Activated CD8-positive, alpha-beta memory T cell treated with anti-CD3 and anti-CD28 coated beads for 48 hours (primary cell): Measurements from ENCODE around the gene ARHGEF33.

ENCODE experiments used
- DNase-seq, 3 experiments: peaks; one replicate each; pipeline ENCODE4 v3.0.0-alpha.2; 2020; ENCODE audit warnings: low read depth in 2 of 3, low spot score in 2 of 3

Gene ARHGEF33

GRCh38 chr2:38889575-38889974, at the start of gene ARHGEF33:
Gene ARHGEF33 (plus strand): TSS chr2:38889875. CDS start chr2:38919448, 29,573 bp downstream.
- DNase-seq = no peak

GRCh38 chr2:38850045-38850444, 39.6 kb upstream of the ARHGEF33 start:
- no peak for DNase-seq

GRCh38 chr2:38856165-38856564, 33.5 kb upstream of the ARHGEF33 start:
- DNase-seq = no peak

- no peak for DNase-seq
These were observed 27.2 kb upstream of the ARHGEF33 start for GRCh38 chr2:38862476-38862875.

GRCh38 chr2:38863061-38863695, 26.5 kb upstream of the ARHGEF33 start:
- no peak for DNase-seq

GRCh38 chr2:38866773-38867443, 22.8 kb upstream of the ARHGEF33 start:
- DNase-seq = no peak

GRCh38 chr2:38871432-38871831, 18.2 kb upstream of the ARHGEF33 start:
- no peak for DNase-seq

- no peak for DNase-seq
These were observed 15.9 kb upstream of the ARHGEF33 start for GRCh38 chr2:38873763-38874162.

- DNase-seq = no peak
These were observed 14.5 kb upstream of the ARHGEF33 start for GRCh38 chr2:38875227-38875575.

- DNase-seq = peak; percentile 52 to 58 (median 54)
These were observed 13.9 kb upstream of the ARHGEF33 start, which contains the start of the genes DHX57 and MORN2 for GRCh38 chr2:38875576-38876367. Gene DHX57 (minus strand): TSS chr2:38875934. CDS start chr2:38868405, 7,529 bp downstream. Gene MORN2 (plus strand): TSS chr2:38875976.

GRCh38 chr2:38876407-38876806, 13.3 kb upstream of the ARHGEF33 start:
- no peak for DNase-seq

GRCh38 chr2:38886063-38886462, 3.6 kb upstream of the ARHGEF33 start:
- no peak for DNase-seq

GRCh38 chr2:38887347-38887746, 2.3 kb upstream of the ARHGEF33 start:
- DNase-seq = no peak

GRCh38 chr2:38887902-38888554, 1.6 kb upstream of the ARHGEF33 start:
- no peak for DNase-seq

- no peak for DNase-seq
These were observed 630 bp upstream of the ARHGEF33 start for GRCh38 chr2:38889045-38889444.

GRCh38 chr2:38892819-38893218, 3.1 kb downstream of the ARHGEF33 start:
- DNase-seq = no peak

GRCh38 chr2:38898256-38898655, 8.6 kb downstream of the ARHGEF33 start:
- DNase-seq = no peak

GRCh38 chr2:38900726-38901125, 11.1 kb downstream of the ARHGEF33 start:
- DNase-seq = no peak

GRCh38 chr2:38905251-38905650, 15.6 kb downstream of the ARHGEF33 start:
- DNase-seq = no peak

- no peak for DNase-seq
These were observed 17.6 kb downstream of the ARHGEF33 start for GRCh38 chr2:38907242-38907641.

- DNase-seq = no peak
These were observed 18.3 kb downstream of the ARHGEF33 start for GRCh38 chr2:38907743-38908562.
